ENCODE data around the gene HSPB9. TPM values are rescaled to one million over a fixed set of nuclear protein-coding genes. Genes with fewer than 3 reads are reported as not detected.

Gene HSPB9
- total and polyA plus RNA-seq, 4 donors: 0.03 to 0.20 (median 0.18) TPM; not detected in 1

DNA sequence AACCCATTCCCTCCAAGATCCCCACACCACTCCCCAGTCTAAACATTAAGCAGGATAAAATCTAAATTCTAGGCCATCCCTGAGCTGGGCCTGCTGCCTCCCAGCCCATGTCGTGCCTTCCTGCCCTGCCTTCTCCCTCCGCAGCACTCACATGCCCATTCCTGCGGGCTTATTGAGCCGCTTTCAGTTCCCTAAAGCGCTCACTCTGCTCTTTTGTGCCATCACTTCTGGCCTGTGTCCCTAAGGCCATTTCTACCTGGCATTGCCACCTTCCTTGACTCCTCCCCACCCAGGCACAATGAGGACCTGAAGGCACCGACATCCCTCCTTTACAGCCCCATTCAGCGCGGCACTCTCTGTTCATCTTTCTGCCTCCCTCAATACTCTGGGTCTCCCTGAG lies 45.2 kb downstream of the HSPB9 start:
- peaks cover 0 to 7% (median 0%) of the 10 kb centered on the region in 3 donors for H3K27me3 ChIP-seq (ENCODE audit: control insufficient read depth in 3 of 3, insufficient read depth in 3 of 3, low read length in 2 of 3)
- TF ChIP-seq, protein P1, sequence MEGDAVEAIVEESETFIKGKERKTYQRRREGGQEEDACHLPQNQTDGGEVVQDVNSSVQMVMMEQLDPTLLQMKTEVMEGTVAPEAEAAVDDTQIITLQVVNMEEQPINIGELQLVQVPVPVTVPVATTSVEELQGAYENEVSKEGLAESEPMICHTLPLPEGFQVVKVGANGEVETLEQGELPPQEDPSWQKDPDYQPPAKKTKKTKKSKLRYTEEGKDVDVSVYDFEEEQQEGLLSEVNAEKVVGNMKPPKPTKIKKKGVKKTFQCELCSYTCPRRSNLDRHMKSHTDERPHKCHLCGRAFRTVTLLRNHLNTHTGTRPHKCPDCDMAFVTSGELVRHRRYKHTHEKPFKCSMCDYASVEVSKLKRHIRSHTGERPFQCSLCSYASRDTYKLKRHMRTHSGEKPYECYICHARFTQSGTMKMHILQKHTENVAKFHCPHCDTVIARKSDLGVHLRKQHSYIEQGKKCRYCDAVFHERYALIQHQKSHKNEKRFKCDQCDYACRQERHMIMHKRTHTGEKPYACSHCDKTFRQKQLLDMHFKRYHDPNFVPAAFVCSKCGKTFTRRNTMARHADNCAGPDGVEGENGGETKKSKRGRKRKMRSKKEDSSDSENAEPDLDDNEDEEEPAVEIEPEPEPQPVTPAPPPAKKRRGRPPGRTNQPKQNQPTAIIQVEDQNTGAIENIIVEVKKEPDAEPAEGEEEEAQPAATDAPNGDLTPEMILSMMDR (IDR thresholded peaks at IDR 0.05; ENCODE audit: control extremely low read depth, extremely low read depth): no peak
- WGBS, 2 donors: 82 to 87% methylated on average over 8 of the region's 8 CpGs
- H3K4me3 ChIP-seq: no peak overlapping the region
- no peaks in the 10 kb centered on the region for H3K36me3 ChIP-seq (ENCODE audit: control insufficient read depth in 4 of 4, insufficient read depth in 4 of 4, low read length in 4 of 4)
- H3K4me1 ChIP-seq (ENCODE audit: control insufficient read depth in 5 of 5, insufficient read depth in 5 of 5, low read length in 5 of 5): no peaks in the 10 kb centered on the region
- no peak for ATAC-seq (ENCODE audit: insufficient read depth, low FRiP score)
- H3K9ac ChIP-seq (ENCODE audit: insufficient read depth in 1 of 2, low read length in 2 of 2): no peak overlapping the region
- H3K9me3 ChIP-seq (ENCODE audit: control insufficient read depth in 4 of 4, insufficient read depth in 3 of 4, low read length in 3 of 4): no peaks in the 10 kb centered on the region
- DNase-seq: no peak
- H3K27ac ChIP-seq (ENCODE audit: low read depth in 1 of 2, low read length in 1 of 2): no peak overlapping the region

DNA sequence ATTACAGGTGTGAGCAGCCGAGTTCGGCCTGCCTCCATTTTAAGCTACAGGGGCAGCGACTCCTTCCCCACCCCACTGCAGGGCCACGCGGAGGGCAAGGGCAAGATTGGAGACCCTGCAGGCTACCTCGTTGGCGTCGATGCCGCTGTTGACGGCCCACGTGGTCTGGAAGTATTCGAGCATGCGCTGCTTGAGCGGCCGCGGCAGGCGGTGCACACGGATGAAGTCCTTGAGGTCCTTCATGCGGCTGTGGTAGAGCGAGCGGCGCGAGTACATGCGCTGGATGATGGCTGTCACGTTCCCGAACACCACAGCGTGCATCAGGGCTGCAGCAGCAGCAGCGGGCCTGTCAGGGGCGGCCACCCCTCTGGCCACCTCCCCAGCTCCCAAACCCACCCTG lies 46.7 kb downstream of the HSPB9 start:
- WGBS, 2 donors: 95 to 96% methylated on average over 29 of the region's 29 CpGs
- TF ChIP-seq, protein P1 (IDR thresholded peaks at IDR 0.05; ENCODE audit: control extremely low read depth, extremely low read depth): no peak
- Histone ChIP-seq H3K27ac (ENCODE audit: low read depth in 1 of 2, low read length in 1 of 2) (no peak overlapping the region), H3K4me1 (ENCODE audit: control insufficient read depth in 5 of 5, insufficient read depth in 5 of 5, low read length in 5 of 5) (no peaks in the 10 kb centered on the region), H3K4me3 (no peak overlapping the region), H3K9ac (ENCODE audit: insufficient read depth in 1 of 2, low read length in 2 of 2) (no peak overlapping the region), H3K27me3 (ENCODE audit: control insufficient read depth in 3 of 3, insufficient read depth in 3 of 3, low read length in 2 of 3) (peaks cover 0 to 8% (median 0%) of the 10 kb centered on the region in 3 donors), H3K36me3 (ENCODE audit: control insufficient read depth in 4 of 4, insufficient read depth in 4 of 4, low read length in 4 of 4) (no peaks in the 10 kb centered on the region), H3K9me3 (ENCODE audit: control insufficient read depth in 4 of 4, insufficient read depth in 3 of 4, low read length in 3 of 4) (no peaks in the 10 kb centered on the region)
- ATAC-seq (ENCODE audit: insufficient read depth, low FRiP score) (no peak), DNase-seq (no peak)

DNA sequence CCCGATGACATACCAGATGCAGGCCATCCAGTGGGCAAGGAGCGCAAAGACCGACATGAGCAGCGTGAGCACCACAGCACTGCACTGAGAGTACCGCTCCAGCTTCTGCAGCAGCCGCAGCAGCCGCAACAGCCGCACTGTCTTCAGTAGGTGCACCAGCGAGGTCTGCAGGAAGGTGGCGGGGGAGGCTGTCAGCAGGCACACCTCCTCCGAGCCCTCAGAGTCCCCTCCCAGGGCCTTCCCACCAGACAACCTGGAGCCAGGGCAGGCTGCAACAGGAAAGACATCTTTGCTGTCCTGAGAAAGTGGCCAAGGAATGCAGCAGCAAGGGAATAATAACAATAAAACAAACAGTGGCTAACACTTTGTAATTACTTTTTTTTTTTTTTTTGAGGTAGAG lies 49.2 kb downstream of the HSPB9 start:
- no peak overlapping the region for H3K27ac ChIP-seq (ENCODE audit: low read depth in 1 of 2, low read length in 1 of 2)

More for the DNA sequence above, 49.2 kb downstream of the HSPB9 start:
- ATAC-seq (ENCODE audit: insufficient read depth, low FRiP score) (no peak), DNase-seq (no peak)
- 74 to 78% methylated on average over 11 of the region's 11 CpGs for whole genome bisulfite sequencing, 2 donors
- no peaks in the 10 kb centered on the region for H3K9me3 ChIP-seq (ENCODE audit: control insufficient read depth in 4 of 4, insufficient read depth in 3 of 4, low read length in 3 of 4)
- TF ChIP-seq, protein P1 (IDR thresholded peaks at IDR 0.05; ENCODE audit: control extremely low read depth, extremely low read depth): no peak
- H3K27me3 ChIP-seq (ENCODE audit: control insufficient read depth in 3 of 3, insufficient read depth in 3 of 3, low read length in 2 of 3): peaks cover 0 to 9% (median 0%) of the 10 kb centered on the region in 3 donors
- H3K9ac ChIP-seq (ENCODE audit: insufficient read depth in 1 of 2, low read length in 2 of 2): no peak overlapping the region
- H3K4me3 ChIP-seq: no peak overlapping the region
- no peaks in the 10 kb centered on the region for H3K36me3 ChIP-seq (ENCODE audit: control insufficient read depth in 4 of 4, insufficient read depth in 4 of 4, low read length in 4 of 4)
- H3K4me1 ChIP-seq (ENCODE audit: control insufficient read depth in 5 of 5, insufficient read depth in 5 of 5, low read length in 5 of 5): no peaks in the 10 kb centered on the region

Other genes starting within 250 kb of the HSPB9 start
- 100 to 1,000 TPM in 1 of 2 donors, 10 to 100 TPM in 1; 75.5 to 158 TPM for gene ACLY, start 203.9 kb upstream of the HSPB9 start, total RNA-seq
- 10 to 100 TPM; 27.5 to 82.6 TPM for gene ACLY, start 203.9 kb upstream of the HSPB9 start, polyA plus RNA-seq
- gene ODAD4, start 192.2 kb upstream of the HSPB9 start, total RNA-seq: 10 to 100 TPM; 12.5 to 16.7 TPM
- gene ODAD4, start 192.2 kb upstream of the HSPB9 start, polyA plus RNA-seq: 1 to 10 TPM; 5.4 to 6.0 TPM
- gene CNP, start 156.0 kb upstream of the HSPB9 start, total RNA-seq: 10 to 100 TPM; 34.8 to 53.5 TPM
- 10 to 100 TPM; 32.3 to 33.1 TPM for gene CNP, start 156.0 kb upstream of the HSPB9 start, polyA plus RNA-seq
- gene DNAJC7, start 105.4 kb upstream of the HSPB9 start, total RNA-seq: 10 to 100 TPM; 84.1 to 89.3 TPM
- 10 to 100 TPM; 66.2 to 81.8 TPM for gene DNAJC7, start 105.4 kb upstream of the HSPB9 start, polyA plus RNA-seq
- gene NKIRAS2, start 102.7 kb upstream of the HSPB9 start, total RNA-seq: 10 to 100 TPM; 29.2 to 32.0 TPM
- 10 to 100 TPM; 32.7 to 44.2 TPM for gene NKIRAS2, start 102.7 kb upstream of the HSPB9 start, polyA plus RNA-seq
- gene C17orf113, start 72.2 kb upstream of the HSPB9 start, total RNA-seq: 1 to 10 TPM; 1.7 to 3.6 TPM
- gene C17orf113, start 72.2 kb upstream of the HSPB9 start, polyA plus RNA-seq: under 1 TPM; 0.38 to 0.71 TPM
- under 1 TPM; 0.34 to 0.40 TPM for gene ZNF385C, start 24.3 kb upstream of the HSPB9 start, total RNA-seq
- gene ZNF385C, start 24.3 kb upstream of the HSPB9 start, polyA plus RNA-seq: under 1 TPM; 0.14 to 0.57 TPM
- gene DHX58, start 10.1 kb upstream of the HSPB9 start, total RNA-seq: 10 to 100 TPM; 14.7 to 28.6 TPM
- gene DHX58, start 10.1 kb upstream of the HSPB9 start, polyA plus RNA-seq: 10 to 100 TPM; 22.9 to 35.1 TPM
- 10 to 100 TPM; 18.8 to 37.1 TPM for gene KAT2A, start 1.4 kb upstream of the HSPB9 start, total RNA-seq
- 10 to 100 TPM; 28.3 to 56.8 TPM for gene KAT2A, start 1.4 kb upstream of the HSPB9 start, polyA plus RNA-seq
- gene RAB5C, start 32.2 kb downstream of the HSPB9 start, total RNA-seq: 100 to 1,000 TPM in 1 of 2 donors, 10 to 100 TPM in 1; 73.0 to 180 TPM
- 100 to 1,000 TPM; 132 to 307 TPM for gene RAB5C, start 32.2 kb downstream of the HSPB9 start, polyA plus RNA-seq
- under 1 TPM; 0.11 to 0.31 TPM for gene KCNH4, start 58.3 kb downstream of the HSPB9 start, total RNA-seq
- under 1 TPM; 0.04 to 0.57 TPM for gene KCNH4, start 58.3 kb downstream of the HSPB9 start, polyA plus RNA-seq
- not detected for gene HCRT, start 62.6 kb downstream of the HSPB9 start, total RNA-seq
- not detected for gene HCRT, start 62.6 kb downstream of the HSPB9 start, polyA plus RNA-seq
- 10 to 100 TPM; 17.2 to 33.3 TPM for gene GHDC, start 71.7 kb downstream of the HSPB9 start, total RNA-seq
- gene GHDC, start 71.7 kb downstream of the HSPB9 start, polyA plus RNA-seq: 10 to 100 TPM; 19.3 to 26.0 TPM
- 10 to 100 TPM; 49.5 to 53.6 TPM for gene STAT5B, start 153.6 kb downstream of the HSPB9 start, total RNA-seq
- 10 to 100 TPM; 23.3 to 46.8 TPM for gene STAT5B, start 153.6 kb downstream of the HSPB9 start, polyA plus RNA-seq
- gene STAT5A, start 165.7 kb downstream of the HSPB9 start, total RNA-seq: 10 to 100 TPM; 20.9 to 52.0 TPM
- gene STAT5A, start 165.7 kb downstream of the HSPB9 start, polyA plus RNA-seq: 10 to 100 TPM; 16.4 to 42.8 TPM

Data from lung (tissue), 12 donors.